Fibroblast of peridontal ligament (primary cell): ENCODE results near the gene BTBD19.
"Not testable (repeated sequence)": the region's sequence is repeated elsewhere in the genome, so short reads cannot be mapped to it uniquely, and the experiment has no call there.

Experiments used
- DNase-seq: peaks from one replicate; pipeline ENCODE4 v3.0.0-alpha.2; 2010; ENCODE audit errors: extremely low read depth

The BTBD19 gene

GRCh38 chr1:44808063-44808937 lies at the start of gene BTBD19:
Gene BTBD19 (plus strand): TSS chr1:44808523. CDS start chr1:44808821, 298 bp downstream.
- DNase-seq: peak; percentile 91

GRCh38 chr1:44759077-44759476 lies 49.2 kb upstream of the BTBD19 start:
- DNase-seq: no peak

GRCh38 chr1:44760876-44761275 lies 47.4 kb upstream of the BTBD19 start:
- no peak for DNase-seq

GRCh38 chr1:44766421-44766820 lies 41.9 kb upstream of the BTBD19 start:
- DNase-seq: not testable (repeated sequence)

GRCh38 chr1:44775078-44775929 lies 33.0 kb upstream of the BTBD19 start, which contains the start of gene RPS8:
Gene RPS8 (plus strand): TSS chr1:44775540. CDS start chr1:44775597, 57 bp downstream.
- DNase-seq: peak; percentile 94

GRCh38 chr1:44775930-44776729 lies 32.2 kb upstream of the BTBD19 start:
- DNase-seq: no peak

GRCh38 chr1:44776730-44777068 lies 31.6 kb upstream of the BTBD19 start:
- peak; percentile 10 for DNase-seq

GRCh38 chr1:44777547-44777946 lies 30.8 kb upstream of the BTBD19 start:
- DNase-seq: no peak

GRCh38 chr1:44777969-44778635 lies 30.2 kb upstream of the BTBD19 start:
- DNase-seq: no peak

GRCh38 chr1:44778705-44779576 lies 29.4 kb upstream of the BTBD19 start:
- no peak for DNase-seq

- no peak for DNase-seq
Measured at GRCh38 chr1:44780583-44781121, 27.7 kb upstream of the BTBD19 start.

- no peak for DNase-seq
Measured at GRCh38 chr1:44783697-44784093, 24.6 kb upstream of the BTBD19 start.

- DNase-seq: no peak
Measured at GRCh38 chr1:44784094-44785028, 24.0 kb upstream of the BTBD19 start.

GRCh38 chr1:44785029-44785380 lies 23.3 kb upstream of the BTBD19 start:
- DNase-seq: no peak

GRCh38 chr1:44785501-44786137 lies 22.7 kb upstream of the BTBD19 start:
- DNase-seq: no peak

- DNase-seq: peak; percentile 35
Measured at GRCh38 chr1:44786138-44786840, 22.0 kb upstream of the BTBD19 start.

GRCh38 chr1:44786841-44787426 lies 21.4 kb upstream of the BTBD19 start:
- DNase-seq: no peak
